Fibroblast of peridontal ligament (primary cell): ENCODE results near the gene MUC2.

Source experiments
- DNase-seq: peaks from one replicate; pipeline ENCODE4 v3.0.0-alpha.2; 2010; ENCODE audit errors: extremely low read depth

MUC2 gene

DNA sequence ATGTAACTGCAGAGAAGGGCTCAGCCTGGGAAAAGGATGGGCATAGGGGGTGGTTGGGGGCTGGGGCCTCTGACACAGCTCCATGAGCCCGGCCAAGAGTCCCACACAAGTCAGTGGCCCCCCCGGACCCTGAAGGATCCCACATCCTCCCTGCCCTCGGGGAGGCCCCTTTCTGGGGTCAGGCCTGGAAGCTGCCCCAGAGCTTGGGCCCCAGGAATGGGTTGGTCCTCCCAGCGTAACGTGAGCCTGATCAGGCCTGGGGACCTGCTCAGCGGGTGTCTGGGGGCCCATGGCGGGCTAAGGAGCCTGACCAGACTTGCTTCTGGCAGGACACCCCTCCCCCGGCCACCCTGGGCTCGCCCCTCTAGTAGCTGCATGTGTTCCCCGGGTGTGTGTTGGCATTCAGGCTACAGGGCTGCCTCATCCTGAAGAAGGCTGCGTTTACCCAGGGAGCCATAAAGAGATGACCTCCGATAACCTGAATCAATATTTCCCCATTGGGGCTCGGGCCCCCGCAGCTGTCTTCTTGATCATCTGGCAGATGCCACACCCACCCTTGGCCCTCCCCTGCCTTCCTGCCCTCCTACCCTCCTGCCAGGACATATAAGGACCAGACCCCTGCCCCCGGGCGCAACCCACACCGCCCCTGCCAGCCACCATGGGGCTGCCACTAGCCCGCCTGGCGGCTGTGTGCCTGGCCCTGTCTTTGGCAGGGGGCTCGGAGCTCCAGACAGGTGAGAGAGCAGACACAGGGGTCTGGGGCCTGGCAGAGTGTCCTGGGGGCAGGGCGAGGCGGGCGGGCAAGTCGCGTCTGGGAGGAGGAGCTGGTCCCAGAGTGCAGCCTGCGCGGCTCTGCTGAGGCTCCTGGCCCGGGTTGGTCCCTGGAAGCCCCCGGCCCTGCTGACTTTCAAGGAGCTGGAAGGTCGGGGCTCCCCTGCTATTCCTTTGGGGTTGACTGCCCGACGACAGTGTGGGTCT lies at the start of gene MUC2:
MUC2 (plus strand) TSS at position 631 of the 978 bp plus-strand sequence.
- no peak for DNase-seq

DNA sequence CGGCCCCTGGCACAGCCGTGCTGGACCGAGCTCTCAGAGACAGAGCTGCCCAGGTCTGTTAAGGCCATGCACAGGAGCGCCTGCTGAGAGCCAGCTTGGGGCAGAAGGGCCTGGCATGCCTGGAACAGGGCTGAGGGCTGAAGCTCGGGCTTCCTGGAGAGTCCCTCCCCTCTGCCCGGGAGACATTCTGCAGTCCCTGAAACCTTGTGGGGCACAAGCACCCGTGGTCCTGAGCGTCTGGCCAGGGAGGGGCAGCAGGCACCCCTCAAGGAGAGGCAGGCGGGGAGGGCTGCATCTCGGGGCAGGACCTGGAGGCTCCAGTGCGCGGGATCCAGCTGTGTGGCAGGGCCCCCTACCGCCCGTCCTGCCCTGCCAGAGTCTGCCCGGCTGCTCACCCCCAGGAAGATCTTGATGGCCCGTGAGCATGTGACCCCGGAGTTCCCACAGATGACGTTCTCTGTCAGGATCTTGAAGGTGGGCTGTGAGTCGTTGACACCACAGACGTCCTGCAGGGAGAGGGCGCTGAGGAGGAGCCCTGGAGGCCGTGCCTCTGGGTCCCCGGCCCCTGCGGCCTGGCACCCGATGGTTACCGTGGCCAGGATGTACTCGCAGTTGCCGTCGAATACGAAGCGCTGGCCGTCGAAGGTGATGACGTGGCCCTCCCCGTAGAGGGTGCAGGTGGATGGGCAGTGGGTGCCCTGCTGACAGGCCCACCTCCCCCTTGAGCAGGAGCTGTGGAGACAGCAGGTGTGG lies 49.1 kb upstream of the MUC2 start:
- DNase-seq = no peak

DNA sequence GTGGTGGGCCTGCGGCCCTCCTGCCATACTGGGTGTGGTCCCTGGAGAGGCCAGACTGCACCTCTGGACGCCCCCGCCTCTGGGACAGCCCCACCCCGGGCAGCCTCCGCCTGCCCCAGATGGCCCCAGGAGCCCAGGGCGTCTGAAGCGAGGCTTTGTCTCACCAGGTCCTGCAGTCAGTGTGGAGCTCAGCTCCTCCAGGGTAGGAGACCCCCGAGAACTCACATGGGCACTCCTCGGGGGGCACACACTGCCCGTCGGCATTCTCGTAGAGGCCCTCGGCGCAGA lies 48.6 kb upstream of the MUC2 start:
- DNase-seq = no peak

DNA sequence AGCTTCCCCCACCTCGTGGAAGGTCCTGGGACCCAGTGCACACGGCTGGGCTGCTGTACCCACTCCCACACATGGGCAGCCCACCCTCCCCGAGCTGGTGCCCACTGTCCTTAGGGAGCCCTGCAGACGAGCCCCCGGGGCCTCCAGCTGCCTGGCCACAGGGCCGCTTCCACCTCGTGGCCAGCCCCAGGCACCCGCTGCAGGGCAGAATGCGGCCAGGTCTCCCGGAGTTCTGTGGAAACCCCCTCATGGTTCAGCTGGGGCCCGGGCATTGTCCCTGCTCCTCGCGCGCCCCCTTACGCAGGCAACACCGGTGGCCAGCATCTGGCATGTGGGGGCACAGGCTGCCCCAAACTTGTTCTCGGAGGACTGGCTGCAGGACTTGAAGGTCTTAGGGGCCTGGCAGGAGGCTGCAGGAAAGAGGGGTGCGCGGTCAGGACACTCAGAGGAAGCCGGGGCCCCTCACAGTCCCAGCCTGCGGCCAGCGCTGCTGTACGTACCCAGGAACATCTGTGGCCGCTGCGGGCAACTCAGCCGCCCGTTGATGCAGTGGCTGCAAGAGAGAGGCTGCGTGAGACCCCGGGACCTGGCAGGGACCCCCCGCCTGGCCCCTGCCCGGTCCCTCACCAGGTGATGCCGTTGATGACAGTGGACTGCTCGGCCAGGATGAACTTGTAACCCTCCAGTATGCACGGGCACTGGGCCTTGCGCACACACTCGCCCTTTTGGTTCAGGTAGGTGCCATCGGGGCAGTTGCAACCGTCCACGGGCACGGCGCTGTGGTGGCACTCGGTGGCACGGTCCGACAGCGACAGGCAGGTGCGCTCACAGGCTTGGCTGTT lies 47.8 kb upstream of the MUC2 start:
- no peak for DNase-seq

DNA sequence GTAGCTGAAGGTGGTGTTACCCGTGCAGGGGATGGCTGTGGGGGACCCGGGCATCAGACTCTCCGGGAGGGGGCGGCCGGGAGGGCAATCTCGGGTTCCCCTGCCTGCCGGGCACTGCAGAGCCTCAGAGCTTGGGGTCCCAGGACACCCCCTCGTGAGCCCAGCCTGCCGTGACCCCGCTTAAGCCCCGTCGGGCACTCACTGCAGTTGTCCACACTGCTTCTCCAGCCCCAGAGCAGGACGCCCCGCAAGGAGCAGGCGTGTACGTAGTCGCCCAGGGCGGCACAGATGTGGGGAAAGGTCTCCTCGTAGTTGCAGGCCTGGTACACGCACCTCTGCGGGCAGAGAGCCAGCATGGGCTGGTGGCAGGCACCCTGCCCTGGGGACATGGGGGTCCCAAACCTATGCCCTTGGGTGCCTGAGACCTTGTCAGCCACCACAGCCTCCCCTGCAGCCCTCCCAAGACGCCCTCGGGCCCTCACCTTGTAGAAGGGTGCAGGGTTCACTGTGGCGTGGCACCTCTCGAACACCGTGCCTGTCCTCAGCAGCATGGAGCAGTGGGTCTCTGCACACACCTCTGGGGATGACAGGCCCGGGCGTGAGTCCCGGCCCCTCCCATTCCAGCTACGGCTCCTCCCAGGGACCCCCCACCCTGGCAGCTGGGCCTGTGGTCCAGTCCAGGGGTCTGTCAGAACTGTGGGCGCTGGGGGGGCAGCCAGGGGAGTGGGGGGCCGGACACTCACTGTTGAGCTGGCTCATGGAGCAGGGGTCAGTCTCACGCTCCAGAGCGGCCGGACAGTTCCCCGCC lies 47.0 kb upstream of the MUC2 start:
- DNase-seq = no peak

DNA sequence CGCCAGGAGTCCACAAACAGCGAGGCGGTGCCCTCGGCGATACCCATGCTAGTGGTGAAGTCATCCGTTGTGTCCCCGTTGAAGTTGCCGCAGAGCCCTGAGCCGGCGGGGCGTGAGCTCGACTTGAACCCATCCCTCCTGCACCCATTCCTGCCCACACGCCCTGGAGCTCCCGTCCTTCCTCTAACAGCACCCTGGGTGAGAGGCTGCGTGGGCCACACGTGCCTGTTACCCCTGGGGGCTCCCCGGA lies 46.5 kb upstream of the MUC2 start:
- DNase-seq = no peak

DNA sequence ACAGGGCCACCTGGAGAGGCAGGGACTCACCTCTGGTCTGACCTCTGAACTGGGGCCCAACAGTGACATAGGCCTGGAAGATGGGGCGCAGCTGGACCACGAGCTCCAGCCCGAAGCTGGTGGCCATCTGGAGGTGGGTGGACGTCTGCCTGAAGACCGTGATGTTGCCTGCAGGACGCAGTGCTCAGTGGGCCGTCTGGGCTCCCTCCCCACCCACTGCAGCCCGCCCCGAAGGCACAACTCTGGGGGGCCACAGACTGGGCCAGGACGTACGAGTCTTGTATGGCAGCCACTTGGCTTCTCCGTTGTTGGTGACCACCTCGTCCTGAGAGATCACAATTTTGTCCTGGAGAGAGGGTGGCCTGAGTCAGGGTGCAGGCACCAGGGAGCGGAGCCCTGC lies 46.1 kb upstream of the MUC2 start:
- no peak for DNase-seq

DNA sequence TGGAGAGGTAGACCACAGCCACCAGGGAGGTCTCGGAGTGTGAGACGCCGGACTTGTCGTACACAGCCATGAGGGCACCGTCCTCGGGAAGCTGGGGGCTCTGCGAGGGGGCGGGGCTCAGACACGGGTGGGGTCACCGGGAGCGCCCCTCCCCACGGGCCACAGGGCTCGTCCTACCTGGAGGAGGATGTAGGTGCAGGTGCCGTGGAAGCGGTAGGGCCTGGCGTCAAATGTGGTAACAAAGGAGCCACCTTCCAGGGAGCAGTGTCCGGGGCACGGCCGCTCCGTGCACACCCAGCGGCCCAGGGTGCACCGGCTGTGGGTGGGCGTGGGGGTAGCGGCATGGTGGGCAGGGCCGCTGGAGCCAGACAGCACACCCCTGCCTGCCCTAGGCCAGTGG lies 45.6 kb upstream of the MUC2 start:
- DNase-seq = no peak

DNA sequence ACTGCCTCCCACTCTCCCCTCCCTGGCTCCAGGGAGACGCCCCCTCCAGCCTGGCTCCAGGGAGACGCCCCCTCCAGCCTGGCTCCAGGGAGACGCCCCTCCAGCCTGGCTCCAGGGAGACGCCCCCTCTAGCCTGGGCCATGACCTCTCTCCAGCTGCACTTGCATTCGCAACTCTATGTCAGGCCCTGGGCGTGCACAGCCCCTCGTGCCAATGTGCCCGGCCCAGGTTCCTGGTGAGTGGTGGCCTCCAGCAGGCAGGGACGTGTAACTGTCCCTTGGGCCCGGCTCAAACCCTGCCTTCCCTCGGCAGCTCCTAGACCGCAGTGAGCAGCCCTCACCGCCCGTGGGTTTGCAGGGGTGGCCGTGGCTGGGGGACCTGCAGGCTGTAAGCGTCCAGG lies 45.0 kb upstream of the MUC2 start:
- no peak for DNase-seq

DNA sequence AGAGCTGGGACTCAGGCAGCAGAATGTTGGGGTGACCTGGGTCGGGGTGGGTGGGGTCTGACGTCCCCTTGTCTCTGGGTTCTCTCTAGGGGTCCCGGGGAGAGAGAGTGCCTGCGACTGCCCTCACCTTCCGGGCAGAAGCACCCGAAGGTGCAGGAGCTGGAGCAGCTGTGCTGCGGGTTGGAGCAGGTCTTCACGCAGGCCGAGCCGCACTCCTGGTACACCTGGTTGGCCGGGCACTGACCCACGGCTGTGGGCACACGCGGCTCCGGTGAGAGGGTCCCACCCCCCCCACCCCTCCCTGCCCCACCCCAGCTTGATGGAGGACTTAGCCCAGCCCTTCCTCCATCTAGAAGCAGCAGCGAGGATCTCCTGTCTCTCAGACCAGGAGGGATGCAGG lies 44.6 kb upstream of the MUC2 start:
- DNase-seq = no peak

DNA sequence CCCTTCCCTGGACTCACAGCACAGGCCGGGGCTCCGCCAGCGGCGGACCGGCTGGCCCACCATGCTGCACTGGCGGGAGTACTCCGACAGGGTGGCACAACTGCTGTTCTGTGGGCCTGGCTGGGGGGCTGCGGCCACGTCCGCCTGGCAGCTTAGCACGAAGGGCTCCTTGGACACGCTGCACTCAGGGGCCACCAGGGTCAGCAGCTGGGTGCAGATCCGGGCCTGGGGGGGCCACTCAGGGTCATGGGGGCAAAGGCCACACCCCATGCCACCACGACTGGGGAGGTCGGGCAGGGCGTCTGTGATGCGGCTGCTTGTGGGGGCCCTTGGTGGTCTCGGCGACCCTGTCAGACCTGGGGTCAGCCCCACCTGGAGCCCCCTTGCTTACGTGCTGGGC lies 44.1 kb upstream of the MUC2 start:
- no peak for DNase-seq

DNA sequence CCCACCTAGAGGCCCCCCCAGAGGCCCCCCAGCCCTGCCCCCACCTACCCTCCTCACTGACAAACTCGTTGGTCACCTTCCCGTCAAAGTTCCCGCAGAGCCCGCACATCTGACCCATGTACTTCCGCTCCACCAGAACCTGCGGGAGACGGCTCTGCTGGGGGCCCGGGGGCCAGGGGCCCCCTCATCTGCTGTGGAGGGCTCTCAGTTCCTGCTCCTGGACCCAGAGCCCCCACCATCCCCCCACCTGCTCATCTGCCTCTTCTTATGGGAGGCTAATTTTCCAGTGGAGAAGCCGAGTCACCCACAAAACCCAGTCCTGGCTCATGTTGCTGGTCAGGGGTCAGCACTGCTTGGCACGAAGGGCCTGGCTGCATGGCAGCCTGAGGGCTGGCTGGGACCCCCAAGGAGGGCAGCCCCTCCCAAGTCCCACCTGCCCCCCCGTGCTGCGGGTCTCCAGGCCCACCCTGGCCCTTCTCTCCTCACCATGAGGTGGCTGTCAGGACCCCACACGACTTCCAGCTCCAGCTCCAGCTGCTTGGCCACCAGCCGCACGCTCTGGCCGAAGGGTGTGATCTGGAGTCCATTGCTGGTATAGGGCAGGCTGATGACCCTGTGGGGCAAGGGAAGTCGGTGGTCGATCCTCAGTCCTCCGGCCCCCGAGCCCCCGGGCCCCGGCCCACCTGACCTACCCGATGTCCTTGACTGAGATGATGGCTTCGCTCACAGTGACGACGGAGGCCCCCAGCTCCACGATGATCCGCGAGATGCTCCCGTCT lies 43.4 kb upstream of the MUC2 start:
- no peak for DNase-seq

DNA sequence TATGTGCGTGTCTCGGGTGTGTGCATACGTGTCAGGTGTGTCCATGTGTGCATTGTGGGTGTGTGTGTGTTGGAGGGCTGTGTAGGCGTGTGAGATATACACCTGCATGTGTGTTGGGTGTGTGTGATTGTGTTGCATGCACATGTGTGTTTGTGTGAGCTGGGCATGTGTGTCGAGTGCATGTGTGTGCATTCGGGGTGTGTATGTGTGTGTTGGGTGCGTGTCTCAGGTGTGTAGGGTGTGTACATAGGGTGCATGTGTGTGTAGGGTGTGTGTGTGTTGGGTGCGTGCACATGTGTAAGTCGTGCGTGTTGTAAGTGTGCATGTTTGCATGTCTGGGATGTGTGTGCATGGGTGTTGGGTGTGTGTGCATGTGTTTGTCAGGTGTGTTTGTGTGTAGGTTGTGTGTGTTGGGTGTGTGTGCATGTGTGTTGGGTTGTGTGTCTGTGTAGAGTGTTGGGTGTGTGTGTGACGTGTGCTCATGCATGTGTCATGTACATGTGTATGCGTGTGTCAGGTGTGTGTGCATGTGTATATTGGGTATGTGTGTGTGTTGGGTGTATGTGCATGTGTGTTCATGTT lies 42.3 kb upstream of the MUC2 start:
- no peak for DNase-seq

DNA sequence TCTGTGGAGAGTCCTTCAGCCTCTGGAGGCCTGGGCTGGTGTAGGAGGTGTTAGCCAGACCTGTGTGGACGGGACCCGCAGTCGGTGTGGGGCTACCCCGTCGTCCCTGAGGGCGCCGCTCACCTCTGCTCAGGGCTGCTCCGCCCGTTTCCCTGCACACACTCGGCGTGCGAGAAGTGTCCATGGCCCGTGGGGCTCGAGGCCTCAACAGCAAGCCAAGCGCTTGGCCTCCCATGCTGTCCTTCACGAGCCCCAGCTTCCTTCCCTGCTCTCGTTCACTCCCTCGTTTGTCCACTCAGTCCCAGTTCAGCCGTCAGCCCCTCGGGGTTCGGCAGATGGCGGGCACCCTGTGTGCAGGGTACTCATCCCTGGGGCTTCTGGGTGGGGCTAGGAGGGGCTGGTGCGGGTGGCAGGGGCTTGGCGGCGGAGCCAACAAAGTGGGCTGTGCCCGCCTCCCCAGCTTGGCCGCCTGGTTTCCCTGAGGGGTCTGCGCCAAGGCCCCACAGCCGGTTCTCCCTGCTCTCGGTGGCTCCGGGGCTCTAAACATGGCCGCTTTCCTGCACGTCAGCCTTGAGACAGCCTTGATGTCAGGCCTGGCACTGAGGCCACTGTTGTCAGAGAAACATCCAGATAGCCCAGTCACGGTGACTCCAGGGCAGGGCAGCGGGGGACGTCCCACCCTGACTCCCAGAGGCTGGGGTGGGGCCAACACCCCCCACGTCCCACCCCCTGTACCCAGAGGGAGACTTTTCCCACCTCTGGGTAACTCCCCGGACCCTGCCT lies 41.5 kb upstream of the MUC2 start:
- DNase-seq = no peak

DNA sequence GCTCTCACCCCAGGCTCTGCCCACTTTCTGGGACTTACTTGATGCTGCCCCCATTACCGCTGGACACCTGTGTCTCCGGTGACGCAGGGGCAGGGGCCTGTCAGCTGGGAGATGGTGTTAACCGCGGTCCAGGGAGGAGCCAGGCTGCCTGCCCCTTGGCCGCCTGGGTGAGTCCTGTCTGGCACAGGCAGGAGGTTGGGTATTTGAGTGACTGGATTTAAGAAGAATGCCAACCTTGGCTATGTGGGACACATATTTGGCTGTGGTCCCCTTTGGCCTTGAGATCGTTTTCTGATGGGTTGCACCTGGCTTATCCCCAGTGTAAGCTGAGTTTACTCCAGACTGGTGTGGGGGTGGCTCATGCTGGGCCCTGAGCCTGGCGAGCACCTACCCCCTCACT lies 40.7 kb upstream of the MUC2 start:
- no peak for DNase-seq

DNA sequence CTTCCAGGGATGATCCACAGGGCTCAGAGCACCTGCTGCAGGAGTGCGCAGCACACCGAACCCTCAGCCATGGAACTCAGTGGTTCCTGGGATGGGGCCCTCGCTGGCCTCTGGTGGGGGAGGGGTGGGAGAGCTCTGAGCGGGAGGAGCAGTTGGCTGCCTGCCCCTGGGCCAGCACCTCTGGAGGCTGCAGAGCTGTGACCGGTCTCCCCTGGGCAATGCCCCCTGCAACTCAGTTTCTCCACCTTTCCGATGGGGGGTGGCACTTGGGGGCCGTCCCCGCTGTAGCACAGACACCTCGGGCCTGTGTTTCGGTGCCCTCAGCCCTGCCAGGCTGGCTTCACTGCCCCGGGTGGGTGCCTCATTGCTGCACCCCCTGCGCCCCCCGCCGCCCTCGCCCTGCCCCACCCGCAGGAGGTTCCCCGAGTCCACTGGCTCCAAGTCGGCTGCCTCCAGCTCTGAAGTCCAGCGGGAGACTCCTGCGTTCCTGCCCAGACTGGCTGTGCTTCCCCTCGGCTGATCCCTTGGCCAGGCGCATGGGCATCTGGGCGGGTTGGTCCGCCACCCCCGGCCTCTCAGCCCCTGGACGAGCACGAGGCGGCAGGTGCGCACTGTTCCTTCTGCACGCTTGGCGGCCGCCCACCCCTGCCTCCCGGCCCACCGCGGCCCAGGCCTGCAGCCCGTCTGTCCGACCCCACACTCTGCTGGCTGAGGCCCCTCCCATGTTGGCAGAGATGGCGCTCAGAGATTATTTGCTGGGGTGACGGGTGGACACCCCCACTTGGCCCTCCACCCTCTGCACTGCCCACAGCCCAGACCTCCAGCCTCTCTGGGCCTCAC lies 40.0 kb upstream of the MUC2 start:
- DNase-seq = no peak

DNA sequence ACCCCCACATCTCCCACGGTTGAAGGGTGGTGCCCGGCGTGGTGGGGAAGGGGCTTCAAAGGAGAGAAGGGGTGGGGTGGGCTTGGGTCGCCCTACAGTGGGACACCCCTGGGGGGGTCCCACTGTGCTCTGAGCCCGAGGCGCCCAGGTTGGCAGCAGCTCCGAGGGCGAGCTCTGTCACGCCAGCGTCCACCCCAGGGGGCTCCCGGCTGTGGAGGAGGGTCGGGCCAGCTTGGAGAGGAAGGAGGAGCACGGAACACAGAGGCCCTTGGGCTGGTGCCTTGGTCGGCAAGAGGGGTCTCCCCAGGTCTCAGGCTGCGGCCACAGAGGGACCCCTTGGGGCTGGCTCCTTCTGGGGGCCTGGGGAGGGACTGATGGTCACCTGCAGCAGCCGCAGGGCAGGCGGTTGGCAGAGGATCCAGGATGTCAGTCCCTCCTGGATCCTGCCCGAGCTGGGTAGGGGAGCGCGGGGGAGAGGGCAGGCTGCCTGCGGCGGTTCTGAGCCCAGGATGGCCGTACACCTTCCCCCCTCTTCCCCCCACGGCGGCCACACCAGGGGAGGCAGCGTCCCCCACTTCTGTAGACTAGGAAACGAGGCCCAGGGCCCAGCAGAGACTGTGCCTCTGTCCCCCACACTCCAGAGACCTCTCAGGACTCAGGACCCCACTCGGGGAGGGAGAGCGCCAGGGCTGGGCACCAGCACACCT lies 38.9 kb upstream of the MUC2 start:
- no peak for DNase-seq

DNA sequence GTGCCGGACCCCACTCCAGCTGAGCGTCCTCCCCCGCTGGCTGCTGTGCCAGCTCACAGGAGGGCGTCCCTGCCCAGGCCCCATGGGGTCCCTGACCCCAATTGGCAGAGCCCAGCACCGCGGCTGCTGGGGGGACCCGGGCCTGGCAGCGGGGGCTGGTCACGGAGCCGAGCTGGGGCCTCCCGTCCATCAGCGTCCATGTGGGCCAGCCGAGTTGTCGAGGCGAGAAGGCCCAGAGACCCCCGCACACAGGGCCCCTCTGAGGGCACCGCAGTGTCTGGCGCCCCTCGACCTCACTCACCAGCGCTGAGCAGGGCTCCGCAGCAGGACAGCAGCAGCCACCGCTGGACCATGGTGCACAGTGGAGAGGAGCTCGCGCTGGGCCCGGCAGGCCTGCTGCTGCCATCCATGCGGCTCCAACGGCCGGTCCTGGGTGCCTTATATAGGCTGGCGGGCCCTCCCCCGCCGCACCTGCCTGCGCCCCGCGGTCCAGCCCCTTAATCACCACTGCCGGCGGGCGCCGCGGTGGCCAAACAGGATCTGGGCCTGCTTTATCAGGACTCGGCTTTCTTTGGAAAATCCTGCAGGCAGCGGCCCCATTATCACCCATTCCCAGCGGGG lies 38.3 kb upstream of the MUC2 start, which contains the start of gene MUC6:
MUC6 (minus strand) TSS at position 416 of the 621 bp plus-strand sequence; CDS start at position 353, 63 bp downstream.
- no peak for DNase-seq
